Right cardiac atrium (tissue), 5 donors: ENCODE data around the gene C22orf31. TPM values are rescaled to one million over a fixed set of nuclear protein-coding genes. Genes with fewer than 3 reads are reported as not detected.

Source experiments
- ATAC-seq, 2 donors: fragments of 200-7000 bp; cut with Tn5 transposase; one replicate each; pipeline versions ENCODE4 v1.8.0 to v1.9.1; 2020; ENCODE audit warnings: moderate library complexity in 2 of 2, mild to moderate bottlenecking in 1 of 2
- DNase-seq, 3 donors: peaks; one replicate each; pipeline ENCODE4 v3.0.0-alpha.2; 2020
- H3K27ac ChIP-seq: one replicate; pipeline ENCODE4 v1.5.1; 2013; ENCODE audit warnings: mild to moderate bottlenecking, low read length, control low read depth, moderate library complexity
- H3K27me3 ChIP-seq: one replicate; pipeline ENCODE4 v1.6.1; 2013; ENCODE audit not compliant: control insufficient read depth, insufficient read depth
- H3K4me1 ChIP-seq: one replicate; pipeline ENCODE4 v1.6.1; 2013; ENCODE audit warnings: low read length; ENCODE audit not compliant: control insufficient read depth, insufficient read depth
- H3K4me3 ChIP-seq: one replicate; pipeline ENCODE4 v1.5.1; 2013; ENCODE audit warnings: low read length, control low read depth
- H3K9me3 ChIP-seq: one replicate; pipeline ENCODE4 v1.6.1; 2013; ENCODE audit warnings: low read length; ENCODE audit not compliant: control insufficient read depth
- WGBS: extraction: QIAGEN DNeasy Blood & Tissue Kit; methylation state at CpG from one replicate; pipeline ENCODE4 v1.1.7; 2013; 5-methylcytosine and 5-hydroxymethylcytosine counted together
- intact Hi-C, 4 donors: fragments of 100-400 bp; cut with DNase I; formaldehyde crosslinking; loops; one replicate each; pipeline versions ENCODE4 v1.11.0 to v1.14.0; 2022 to 2023
- long read RNA-seq, 4 donors: library from polyadenylated mRNA; unstranded; transcript quantifications; one replicate each; pipeline ENCODE4 v2.0.0, GENCODE V29; 2020 to 2021
- polyA plus RNA-seq: library from polyadenylated mRNA; stranded (reverse); fragments of 200-250 nt; gene quantifications from one replicate; pipeline ENCODE4 v1.2.3, GENCODE V29; 2013
- total RNA-seq, 4 donors: library from RNA; stranded (reverse); fragmentation: NEBNext Ultra II Directional; extraction: Animal tissue kit (Norgen Biotek cat#: 25700); gene quantifications; one replicate each; pipeline ENCODE4 v1.2.1, GENCODE V29; 2021
- donor health status: healthy with polysubstance abuse.
- donor health status: DM: no; HTN: yes; CAD: no.
- donor health status: DM: no; HTN: no; CAD: no.
- donor health status: DM: no; HTN: yes; CAD: no; lungs with severe emphysema.
- donor health status: DM: yes; HTN: yes; CAD: no.

Gene C22orf31
- total RNA-seq (under 1 TPM in 2 of 4 donors, not detected in 2; 0.31 to 0.46 TPM), polyA plus RNA-seq (0.14 TPM)
- long read RNA-seq, donor 1 = 0 reads
- long read RNA-seq, donor 2, partial matches to known transcripts = 0 of 1 reads
- long read RNA-seq, donor 2, other reads (novel, unspliced or antisense) = 1 of 1 reads
- long read RNA-seq, donor 3 = 0 reads
- long read RNA-seq, donor 4 = 0 reads

DNA sequence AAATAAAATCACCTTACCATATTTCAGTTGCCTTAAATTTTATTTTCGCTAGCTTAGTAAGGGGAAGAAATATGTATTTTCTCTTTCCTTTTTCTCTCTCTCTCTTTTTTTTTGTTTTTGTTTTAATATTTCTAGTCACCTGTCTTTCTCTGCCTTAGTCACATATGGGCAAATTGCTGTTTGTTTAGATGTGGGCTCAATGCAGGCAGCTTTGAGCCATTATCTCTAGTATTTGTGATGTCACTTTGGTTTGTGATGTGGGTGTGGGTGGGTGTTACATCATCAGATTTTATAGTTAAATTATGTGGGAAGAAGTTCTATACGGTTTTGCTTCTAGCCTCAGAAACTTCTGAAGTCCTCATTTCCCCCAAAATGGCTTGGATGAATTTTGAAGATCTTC is at the start of gene C22orf31:
Gene C22orf31, minus strand, starts transcription at position 59 of the 400 bp plus-strand sequence. Its CDS starts 39 bp downstream, at position 20.
- Histone ChIP-seq H3K9me3 (no peaks in the 10 kb centered on the region), H3K4me3 (no peak within 1 kb of the TSS), H3K27ac (no peak within 1 kb of the TSS), H3K4me1 (no peaks in the 10 kb centered on the region), H3K27me3 (no peaks in the 10 kb centered on the region)
- DNase-seq (no peak), ATAC-seq (no peak)
- 79% methylated on average over 2 of the region's 2 CpGs for WGBS
- intact Hi-C loops = loop anchor here in 1 of 4 donors (10.0 kb wide), 1 partner anchor 183 kb away; no protein-coding TSS in a partner anchor

DNA sequence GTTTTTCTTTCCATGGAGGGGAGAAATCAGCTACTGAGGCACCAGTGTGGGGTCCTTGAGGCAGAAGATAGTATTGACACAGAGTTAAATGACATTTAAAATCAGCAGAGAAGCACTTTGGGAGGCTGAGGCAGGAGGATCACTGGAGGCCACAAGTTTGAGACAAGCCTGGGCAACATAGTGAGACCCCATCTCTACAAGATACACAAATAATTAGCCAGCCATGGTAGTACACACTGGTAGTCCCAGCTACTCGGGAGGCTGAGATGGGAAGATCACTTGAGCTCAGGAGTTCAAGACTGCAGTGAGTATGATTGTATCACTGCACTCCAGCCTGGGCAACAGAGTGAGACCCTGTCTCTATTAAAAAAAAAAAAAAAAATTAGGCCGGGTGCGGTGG is 49.3 kb upstream of the C22orf31 start:
- Histone ChIP-seq H3K9me3 (no peaks in the 10 kb centered on the region), H3K27ac (no peak overlapping the region), H3K27me3 (no peaks in the 10 kb centered on the region), H3K4me3 (no peak overlapping the region), H3K4me1 (peaks cover 4% of the 10 kb centered on the region)
- intact Hi-C loops = no loop called here
- no peak for ATAC-seq
- no peak for DNase-seq
- 97% methylated on average over 3 of the region's 3 CpGs for WGBS

DNA sequence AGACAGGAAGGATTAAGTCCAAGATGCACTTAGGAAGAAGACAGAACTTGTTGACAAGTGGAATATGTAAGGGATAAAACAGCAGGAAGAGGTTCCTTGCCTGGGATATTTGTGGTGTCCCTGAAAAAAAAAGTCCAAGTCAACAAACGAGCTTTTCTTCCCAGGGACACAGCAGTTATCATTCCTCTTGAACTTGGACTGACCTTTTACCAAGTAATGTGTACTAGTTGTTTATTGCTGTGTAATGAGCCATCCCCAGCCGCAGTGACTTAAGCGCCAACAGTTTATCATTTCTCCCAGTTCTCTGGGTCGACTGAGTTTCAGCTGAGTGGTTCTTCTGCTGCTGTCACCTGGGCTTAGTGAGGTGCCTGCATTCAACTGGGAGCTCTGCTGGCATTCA is 48.2 kb upstream of the C22orf31 start:
- H3K27me3 ChIP-seq = no peaks in the 10 kb centered on the region
- intact Hi-C loops = no loop called here
- WGBS = 49% methylated on average over 4 of the region's 4 CpGs
- DNase-seq = no peak
- H3K9me3 ChIP-seq = no peaks in the 10 kb centered on the region
- peak overlapping the region; percentile 42 for H3K27ac ChIP-seq
- ATAC-seq = peak in 1 of 2 donors; percentile 58
- no peak overlapping the region for H3K4me3 ChIP-seq
- peaks cover 4% of the 10 kb centered on the region for H3K4me1 ChIP-seq

DNA sequence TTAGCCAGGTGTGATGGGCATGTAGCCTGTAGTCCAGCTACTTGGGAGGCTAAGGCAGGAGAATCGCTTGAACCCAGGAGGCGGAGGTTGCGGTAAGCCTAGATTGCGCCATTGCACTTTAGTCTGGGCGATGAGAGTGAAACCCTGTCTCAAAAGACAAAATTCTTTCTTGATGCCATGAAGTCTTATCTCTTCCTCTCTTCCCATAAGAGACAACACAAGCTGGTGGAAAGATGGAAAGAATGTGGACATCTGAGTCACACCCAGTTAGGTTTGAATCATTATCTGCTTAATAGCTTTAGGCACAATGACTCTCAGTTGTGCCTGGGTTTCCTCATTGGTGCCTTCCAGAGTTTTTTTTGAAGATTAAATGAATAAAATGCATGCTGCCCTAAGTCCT is 46.5 kb upstream of the C22orf31 start:
- Histone ChIP-seq H3K9me3 (no peaks in the 10 kb centered on the region), H3K4me1 (peaks cover 4% of the 10 kb centered on the region), H3K27me3 (no peaks in the 10 kb centered on the region), H3K4me3 (no peak overlapping the region), H3K27ac (no peak overlapping the region)
- no peak for DNase-seq
- intact Hi-C loops = no loop called here
- ATAC-seq = no peak
- 96% methylated on average over 5 of the region's 5 CpGs for WGBS

DNA sequence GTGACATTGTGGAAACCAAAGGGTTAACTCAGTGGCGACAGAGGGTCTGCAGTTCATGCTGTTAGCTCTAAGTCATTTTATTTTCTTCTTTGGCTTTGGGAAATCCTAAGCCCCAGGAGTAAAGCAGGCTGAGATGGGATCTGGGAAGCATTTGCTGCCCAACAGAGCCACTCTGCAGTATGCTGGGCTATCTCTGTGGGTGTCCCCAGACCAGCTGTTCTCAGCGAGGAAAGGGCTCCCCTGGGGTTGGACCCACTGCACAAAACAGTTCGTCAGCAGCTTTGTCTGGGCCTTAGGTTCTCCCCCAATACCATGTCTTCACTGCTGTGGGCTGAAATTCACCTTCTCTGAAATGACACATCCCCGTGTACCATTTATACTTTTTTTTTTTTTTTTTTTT is 45.2 kb upstream of the C22orf31 start:
- Histone ChIP-seq H3K4me1 (peaks cover 4% of the 10 kb centered on the region), H3K27ac (no peak overlapping the region), H3K27me3 (no peaks in the 10 kb centered on the region), H3K9me3 (no peaks in the 10 kb centered on the region), H3K4me3 (no peak overlapping the region)
- ATAC-seq = peak; percentile 48 to 64
- no peak for DNase-seq
- intact Hi-C loops = no loop called here
- WGBS = 41% methylated on average over 4 of the region's 4 CpGs

DNA sequence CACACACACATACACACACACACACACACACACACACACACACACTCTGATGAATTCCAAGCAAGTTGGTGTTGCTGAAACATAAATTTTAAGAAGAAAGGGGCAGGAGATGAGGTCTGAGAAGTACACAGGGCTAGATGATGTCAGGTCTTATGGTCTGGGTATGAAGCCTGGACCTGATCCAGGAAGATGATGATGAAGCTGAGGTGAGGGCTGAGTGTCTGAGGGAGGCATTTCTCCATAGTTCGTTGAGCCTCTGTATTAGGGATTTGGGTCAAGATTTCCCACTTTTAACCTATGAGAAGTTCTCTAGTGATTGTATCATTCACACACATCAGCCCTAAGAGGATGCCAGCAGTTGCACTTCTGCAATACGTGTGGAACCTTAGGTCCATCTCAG is 43.8 kb upstream of the C22orf31 start:
- intact Hi-C loops = no loop called here
- no peaks in the 10 kb centered on the region for H3K9me3 ChIP-seq
- 43% methylated on average over 2 of the region's 2 CpGs for WGBS
- H3K27ac ChIP-seq = no peak overlapping the region
- H3K4me1 ChIP-seq = peaks cover 4% of the 10 kb centered on the region
- ATAC-seq = no peak
- H3K4me3 ChIP-seq = no peak overlapping the region
- no peak for DNase-seq
- no peaks in the 10 kb centered on the region for H3K27me3 ChIP-seq

DNA sequence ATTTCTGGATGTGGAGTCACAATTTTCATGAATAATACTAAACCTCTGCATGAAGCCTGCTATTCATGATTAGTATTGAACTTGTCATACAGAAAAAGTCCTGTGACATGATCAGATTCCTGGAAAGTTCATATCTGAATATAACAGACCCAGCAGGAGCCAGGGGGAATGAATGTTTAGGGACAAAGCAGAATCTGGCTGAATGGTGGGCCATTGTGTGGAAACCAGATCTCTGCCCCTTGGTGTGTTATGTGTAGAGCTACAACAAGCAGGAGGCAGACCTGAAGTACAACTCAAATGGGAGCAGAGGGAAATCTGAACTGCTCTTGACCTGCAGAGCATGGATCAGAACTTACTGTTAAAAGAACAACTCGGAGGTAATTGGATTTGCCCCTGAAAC is 41.5 kb upstream of the C22orf31 start:
- intact Hi-C loops = no loop called here

DNA sequence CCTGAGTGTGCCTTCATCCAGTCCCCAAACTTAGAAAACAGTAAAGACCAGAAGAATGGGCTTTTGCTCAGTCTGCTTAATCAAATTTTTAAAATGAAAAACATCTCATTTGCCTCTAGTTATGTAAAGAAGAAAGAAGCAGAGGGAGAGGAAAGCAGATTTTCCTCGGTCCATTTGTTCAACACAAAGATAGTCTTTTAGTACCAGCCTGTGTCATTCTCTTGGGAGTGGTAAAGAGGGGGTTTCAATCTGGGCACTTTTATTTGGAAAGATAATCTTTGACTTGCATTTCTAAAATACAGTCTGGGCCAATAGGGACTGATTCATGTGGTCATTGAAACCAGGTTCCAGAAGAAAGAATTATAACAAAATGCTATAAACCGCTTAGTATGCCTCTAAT is 40.7 kb upstream of the C22orf31 start:
- ATAC-seq (no peak), DNase-seq (no peak)
- Histone ChIP-seq H3K27me3 (no peaks in the 10 kb centered on the region), H3K9me3 (no peaks in the 10 kb centered on the region), H3K4me3 (no peak overlapping the region), H3K27ac (no peak overlapping the region), H3K4me1 (peaks cover 4% of the 10 kb centered on the region)
- WGBS = 85% methylated on average over 2 of the region's 2 CpGs
- intact Hi-C loops = no loop called here

More for the DNA sequence above, 41.5 kb upstream of the C22orf31 start:
- H3K9me3 ChIP-seq = no peaks in the 10 kb centered on the region
- DNase-seq (no peak), ATAC-seq (no peak)
- peaks cover 4% of the 10 kb centered on the region for H3K4me1 ChIP-seq
- no peaks in the 10 kb centered on the region for H3K27me3 ChIP-seq
- WGBS = 87% methylated on average over 1 of the region's 1 CpG
- H3K27ac ChIP-seq = no peak overlapping the region
- no peak overlapping the region for H3K4me3 ChIP-seq

DNA sequence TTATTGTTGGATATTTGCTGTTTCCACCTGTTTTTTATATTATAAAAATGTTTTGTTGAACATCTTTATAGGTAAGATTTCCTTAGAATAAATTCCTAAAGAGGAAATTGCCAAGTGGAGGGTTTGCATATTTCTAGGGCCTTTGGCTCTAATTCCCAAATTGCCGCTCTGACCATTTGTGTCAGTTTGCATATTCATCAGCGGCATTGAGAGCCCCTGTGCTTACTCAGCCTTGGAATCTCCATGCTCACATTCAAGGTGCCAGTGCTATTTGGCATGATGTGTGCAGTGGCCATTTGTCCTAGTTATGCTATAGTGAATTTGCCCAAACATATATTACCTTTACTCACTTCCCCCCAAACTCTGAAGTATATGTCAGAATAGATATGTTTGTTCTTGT is 36.7 kb upstream of the C22orf31 start:
- ATAC-seq = no peak
- intact Hi-C loops = no loop called here
- H3K4me1 ChIP-seq = peaks cover 2% of the 10 kb centered on the region
- 95% methylated on average over 2 of the region's 2 CpGs for WGBS
- H3K27me3 ChIP-seq = no peaks in the 10 kb centered on the region
- no peak overlapping the region for H3K4me3 ChIP-seq
- no peak for DNase-seq
- H3K27ac ChIP-seq = no peak overlapping the region
- H3K9me3 ChIP-seq = no peaks in the 10 kb centered on the region

DNA sequence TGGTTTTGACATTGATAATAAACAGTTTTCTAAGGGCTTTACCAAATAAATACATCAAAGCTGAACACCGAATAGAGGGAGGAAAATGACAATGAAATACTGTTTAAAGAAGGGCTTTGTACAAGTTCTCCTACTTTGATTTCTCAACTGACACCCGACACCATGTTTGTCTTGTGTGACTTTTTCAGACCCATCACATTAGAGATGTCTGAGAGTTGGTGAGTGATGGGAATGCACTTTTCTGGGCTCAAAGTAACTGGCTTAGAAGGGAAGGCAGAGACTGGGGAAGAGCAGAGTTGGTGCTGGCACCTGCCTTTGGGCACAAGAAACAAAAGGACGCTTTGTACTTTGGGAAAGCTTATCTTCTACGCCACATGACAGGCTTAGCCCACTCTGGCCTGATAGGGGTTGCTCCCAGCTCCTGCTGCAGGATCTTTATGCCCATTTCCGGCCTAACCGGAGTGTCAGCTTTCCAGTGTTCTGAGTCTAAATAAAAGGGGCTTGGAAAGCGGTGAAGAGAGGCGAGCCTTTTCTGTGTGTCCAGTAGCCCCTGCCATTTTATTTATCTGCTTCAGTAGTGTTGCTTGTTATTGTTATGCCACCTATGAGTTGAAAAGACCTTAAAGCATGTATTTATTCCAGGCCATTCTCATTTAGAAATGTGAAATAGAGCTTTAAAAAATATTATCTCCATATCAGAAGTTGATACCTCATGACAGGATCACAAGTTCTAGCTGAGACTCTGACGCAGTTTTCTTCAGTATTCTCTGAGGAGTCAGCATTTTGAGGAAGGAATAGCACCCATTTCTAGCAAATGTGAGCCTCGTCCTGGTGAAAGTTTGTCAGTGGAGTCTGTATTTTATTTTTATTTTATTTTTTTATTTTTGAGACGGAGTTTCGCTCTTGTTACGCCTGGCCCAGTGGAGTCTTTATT is 35.4 kb upstream of the C22orf31 start:
- no peaks in the 10 kb centered on the region for H3K27me3 ChIP-seq
- DNase-seq (peak; percentile 21 to 58 (median 46)), ATAC-seq (peak; percentile 58 to 76)
- intact Hi-C loops = no loop called here
- H3K9me3 ChIP-seq = no peaks in the 10 kb centered on the region
- 70% methylated on average over 13 of the region's 13 CpGs for WGBS
- peak overlapping the region; percentile 85 for H3K27ac ChIP-seq
- no peak overlapping the region for H3K4me3 ChIP-seq
- H3K4me1 ChIP-seq = peaks cover 6% of the 10 kb centered on the region

DNA sequence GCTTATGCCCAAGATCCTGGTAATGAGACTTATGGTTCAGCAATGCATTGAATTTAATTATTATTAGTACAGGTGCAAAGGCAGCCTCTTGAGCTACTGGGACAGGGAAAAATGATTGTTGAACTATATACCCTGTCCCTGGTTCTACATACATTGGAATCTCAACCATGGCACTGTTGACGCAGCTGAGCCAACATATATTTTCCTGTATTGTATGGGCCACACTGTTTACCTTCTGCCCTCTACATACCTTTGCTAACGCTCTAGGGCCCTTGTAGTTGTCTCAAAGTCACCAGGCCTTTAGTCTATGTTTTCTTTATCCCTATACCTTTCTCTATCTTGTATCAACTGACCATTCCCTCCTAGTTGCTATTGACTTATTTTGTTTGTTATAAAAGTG is 33.8 kb upstream of the C22orf31 start:
- H3K27ac ChIP-seq = no peak overlapping the region
- intact Hi-C loops = no loop called here
- ATAC-seq (no peak), DNase-seq (no peak)
- H3K9me3 ChIP-seq = no peaks in the 10 kb centered on the region
- peaks cover 7% of the 10 kb centered on the region for H3K4me1 ChIP-seq
- no peak overlapping the region for H3K4me3 ChIP-seq
- 69% methylated on average over 2 of the region's 2 CpGs for WGBS
- H3K27me3 ChIP-seq = no peaks in the 10 kb centered on the region
